ENCODE results near the gene LRRC38. TPM values are rescaled to one million over a fixed set of nuclear protein-coding genes. Genes with fewer than 3 reads are reported as not detected.
"Not testable (repeated sequence)": the region's sequence is repeated elsewhere in the genome, so short reads cannot be mapped to it uniquely, and the experiment has no call there.

LRRC38 gene
- not detected for polyA plus RNA-seq (ENCODE audit: insufficient read length in 3 of 3)

- no peak for DNase-seq (ENCODE audit: low read depth in 3 of 3, low spot score in 2 of 3)
Measured at GRCh38 chr1:13513895-13514546, at the start of gene LRRC38. Gene LRRC38, minus strand, starts transcription at chr1:13514003. Its CDS starts 410 bp downstream, at chr1:13513593.

GRCh38 chr1:13562981-13563380 lies 49.2 kb upstream of the LRRC38 start:
- not testable (repeated sequence) for DNase-seq (ENCODE audit: low read depth in 3 of 3, low spot score in 2 of 3)

GRCh38 chr1:13560541-13560940 lies 46.7 kb upstream of the LRRC38 start:
- no peak for DNase-seq (ENCODE audit: low read depth in 3 of 3, low spot score in 2 of 3)

GRCh38 chr1:13556224-13556764 lies 42.5 kb upstream of the LRRC38 start:
- DNase-seq (ENCODE audit: low read depth in 3 of 3, low spot score in 2 of 3): no peak

GRCh38 chr1:13554798-13555197 lies 41.0 kb upstream of the LRRC38 start:
- DNase-seq (ENCODE audit: low read depth in 3 of 3, low spot score in 2 of 3): no peak

GRCh38 chr1:13550663-13551062 lies 36.9 kb upstream of the LRRC38 start:
- no peak for DNase-seq (ENCODE audit: low read depth in 3 of 3, low spot score in 2 of 3)

GRCh38 chr1:13549521-13549920 lies 35.7 kb upstream of the LRRC38 start:
- no peak for DNase-seq (ENCODE audit: low read depth in 3 of 3, low spot score in 2 of 3)

GRCh38 chr1:13549021-13549420 lies 35.2 kb upstream of the LRRC38 start:
- no peak for DNase-seq (ENCODE audit: low read depth in 3 of 3, low spot score in 2 of 3)

GRCh38 chr1:13548281-13548680 lies 34.5 kb upstream of the LRRC38 start:
- DNase-seq (ENCODE audit: low read depth in 3 of 3, low spot score in 2 of 3): no peak

GRCh38 chr1:13546791-13547190 lies 33.0 kb upstream of the LRRC38 start:
- no peak for DNase-seq (ENCODE audit: low read depth in 3 of 3, low spot score in 2 of 3)

- DNase-seq (ENCODE audit: low read depth in 3 of 3, low spot score in 2 of 3): no peak
Measured at GRCh38 chr1:13544221-13544556, 30.4 kb upstream of the LRRC38 start.

- DNase-seq (ENCODE audit: low read depth in 3 of 3, low spot score in 2 of 3): peak; percentile 31 to 46 (median 32)
Measured at GRCh38 chr1:13543451-13544220, 29.8 kb upstream of the LRRC38 start.

GRCh38 chr1:13541435-13542215 lies 27.8 kb upstream of the LRRC38 start:
- no peak for DNase-seq (ENCODE audit: low read depth in 3 of 3, low spot score in 2 of 3)

GRCh38 chr1:13540866-13541265 lies 27.1 kb upstream of the LRRC38 start:
- DNase-seq (ENCODE audit: low read depth in 3 of 3, low spot score in 2 of 3): peak in 1 of 3 donors; percentile 16

GRCh38 chr1:13539683-13540082 lies 25.9 kb upstream of the LRRC38 start:
- DNase-seq (ENCODE audit: low read depth in 3 of 3, low spot score in 2 of 3): no peak

- DNase-seq (ENCODE audit: low read depth in 3 of 3, low spot score in 2 of 3): no peak
Measured at GRCh38 chr1:13538832-13539231, 25.0 kb upstream of the LRRC38 start.

- no peak for DNase-seq (ENCODE audit: low read depth in 3 of 3, low spot score in 2 of 3)
Measured at GRCh38 chr1:13536571-13536970, 22.8 kb upstream of the LRRC38 start.

- DNase-seq (ENCODE audit: low read depth in 3 of 3, low spot score in 2 of 3): no peak
Measured at GRCh38 chr1:13535227-13535626, 21.4 kb upstream of the LRRC38 start.

GRCh38 chr1:13528320-13528719 lies 14.5 kb upstream of the LRRC38 start:
- DNase-seq (ENCODE audit: low read depth in 3 of 3, low spot score in 2 of 3): no peak

GRCh38 chr1:13523780-13524477 lies 10.1 kb upstream of the LRRC38 start:
- no peak for DNase-seq (ENCODE audit: low read depth in 3 of 3, low spot score in 2 of 3)

- DNase-seq (ENCODE audit: low read depth in 3 of 3, low spot score in 2 of 3): no peak
Measured at GRCh38 chr1:13520985-13521384, 7.2 kb upstream of the LRRC38 start.
